Neural progenitor cell (in vitro differentiated cells): ENCODE data around the gene STON2. TPM values are rescaled to one million over a fixed set of nuclear protein-coding genes. Genes with fewer than 3 reads are reported as not detected.

Experiments used
- DNase-seq: peaks from one replicate; pipeline ENCODE4 v3.0.0-alpha.2; 2016; ENCODE audit warnings: low spot score
- H2AFZ ChIP-seq: fragments of 200-600 bp; sonication (generic); replicated peaks from 2 replicates; pipeline ENCODE4 v1.6.1; 2016; ENCODE audit warnings: antibody characterized with exemption
- H3F3A ChIP-seq: fragments of 200-600 bp; sonication (generic); 2 replicates; pipeline ENCODE4 v1.6.1; 2016; ENCODE audit warnings: antibody characterized with exemption, low read depth
- H3K27ac ChIP-seq: fragments of 200-600 bp; sonication (generic); 2 replicates; pipeline ENCODE4 v1.5.1; 2016; ENCODE audit warnings: mild to moderate bottlenecking
- H3K27me3 ChIP-seq: fragments of 200-600 bp; sonication (generic); 2 replicates; pipeline ENCODE4 v1.6.1; 2016; ENCODE audit warnings: mild to moderate bottlenecking, moderate library complexity
- H3K36me3 ChIP-seq: fragments of 200-600 bp; sonication (generic); 2 replicates; pipeline ENCODE4 v1.5.1; 2016
- H3K4me1 ChIP-seq: fragments of 200-600 bp; sonication (generic); 2 replicates; pipeline ENCODE4 v1.6.1; 2016; ENCODE audit warnings: mixed run types
- H3K4me2 ChIP-seq: fragments of 200-600 bp; sonication (generic); 2 replicates; pipeline ENCODE4 v1.6.1; 2016
- H3K4me3 ChIP-seq: fragments of 200-600 bp; sonication (generic); 2 replicates; pipeline ENCODE4 v1.5.1; 2016
- H3K79me2 ChIP-seq: fragments of 200-600 bp; sonication (generic); 2 replicates; pipeline ENCODE4 v1.6.1; 2016; ENCODE audit warnings: low read depth
- H3K9ac ChIP-seq: fragments of 200-600 bp; sonication (generic); 2 replicates; pipeline ENCODE4 v1.6.1; 2016
- H3K9me3 ChIP-seq: fragments of 200-600 bp; sonication (generic); 2 replicates; pipeline ENCODE4 v1.5.1; 2016; ENCODE audit warnings: low read depth
- H4K20me1 ChIP-seq: fragments of 200-600 bp; sonication (generic); 2 replicates; pipeline ENCODE4 v1.6.1; 2016; ENCODE audit warnings: low read depth
- H3K27ac Mint-ChIP-seq: 3 replicates; pipeline ENCODE4 v1.8.0; 2021; ENCODE audit warnings: mixed read lengths
- H3K27me3 Mint-ChIP-seq: 2 replicates; pipeline ENCODE4 v1.8.0; 2022; ENCODE audit warnings: low read depth, mild to moderate bottlenecking, inconsistent platforms, moderate library complexity, mixed read lengths; ENCODE audit not compliant: insufficient read depth
- H3K36me3 Mint-ChIP-seq: 3 replicates; pipeline ENCODE4 v1.8.0; 2021; ENCODE audit warnings: mixed read lengths
- H3K4me1 Mint-ChIP-seq: 3 replicates; pipeline ENCODE4 v1.8.0; 2021; ENCODE audit warnings: mixed read lengths
- H3K4me3 Mint-ChIP-seq: 3 replicates; pipeline ENCODE4 v1.8.0; 2021; ENCODE audit warnings: mild to moderate bottlenecking, moderate library complexity, mixed read lengths
- H3K9me3 Mint-ChIP-seq: 3 replicates; pipeline ENCODE4 v1.8.0; 2020; ENCODE audit warnings: mixed read lengths
- CTCF ChIP-seq: fragments of 200-600 bp; sonication (generic); IDR thresholded peaks from 2 replicates; pipeline ENCODE4 v1.5.1; 2017; ENCODE audit warnings: antibody characterized with exemption, mild to moderate bottlenecking
- EZH2 ChIP-seq: fragments of 200-600 bp; sonication (generic); IDR thresholded peaks from 2 replicates; pipeline ENCODE4 v1.6.1; 2017; ENCODE audit warnings: antibody characterized with exemption, mild to moderate bottlenecking, moderate library complexity
- EZH2phosphoT487 ChIP-seq: fragments of 200-600 bp; sonication (generic); IDR thresholded peaks from 2 replicates; pipeline ENCODE4 v1.6.1; 2017; ENCODE audit warnings: antibody characterized with exemption
- total RNA-seq: library from RNA; depleted of rRNA; stranded (reverse); fragments of >200 nt; gene quantifications from 2 replicates; pipeline ENCODE4 v1.2.3, GENCODE V29; 2015; ENCODE audit warnings: low replicate concordance

Gene STON2
- total RNA-seq, 1 donor from 2014 or later: 31.1 TPM

GRCh38 chr14:81401420-81402122, 1.4 kb upstream of the STON2 start:
- peaks cover 4% of the 10 kb centered on the region for H3K9me3 Mint-ChIP-seq
- H3F3A ChIP-seq: no peaks in the 10 kb centered on the region
- H2AFZ ChIP-seq: no peak overlapping the region
- H4K20me1 ChIP-seq: no peaks in the 10 kb centered on the region
- DNase-seq: no peak
- H3K27me3 ChIP-seq: no peaks in the 10 kb centered on the region
- H3K4me3 Mint-ChIP-seq: no peak overlapping the region
- peaks cover 13% of the 10 kb centered on the region for H3K4me1 Mint-ChIP-seq
- peak overlapping the region; percentile 15 for H3K4me2 ChIP-seq
- H3K4me1 ChIP-seq: peaks cover 7% of the 10 kb centered on the region
- peak overlapping the region; percentile 45 for H3K27ac Mint-ChIP-seq
- peaks cover 21% of the 10 kb centered on the region for H3K36me3 Mint-ChIP-seq
- peaks cover 2% of the 10 kb centered on the region for H3K27me3 Mint-ChIP-seq
- no peak overlapping the region for H3K27ac ChIP-seq
- H3K79me2 ChIP-seq: no peaks in the 10 kb centered on the region
- H3K36me3 ChIP-seq: no peaks in the 10 kb centered on the region
- H3K9me3 ChIP-seq: no peaks in the 10 kb centered on the region
- TF ChIP-seq CTCF (no peak), EZH2phosphoT487 (no peak), EZH2 (no peak)
- H3K9ac ChIP-seq: no peak overlapping the region
- no peak overlapping the region for H3K4me3 ChIP-seq

- no peaks in the 10 kb centered on the region for H4K20me1 ChIP-seq
- DNase-seq: peak; percentile 43
Measured at GRCh38 chr14:81400852-81401251, 728 bp upstream of the STON2 start.

GRCh38 chr14:81398196-81398891, 1.8 kb downstream of the STON2 start:
- no peaks in the 10 kb centered on the region for H3K27me3 ChIP-seq
- H3K27me3 Mint-ChIP-seq: no peaks in the 10 kb centered on the region
- H2AFZ ChIP-seq: no peak overlapping the region
- peaks cover 13% of the 10 kb centered on the region for H3K4me1 Mint-ChIP-seq
- H3K4me2 ChIP-seq: no peak overlapping the region
- no peaks in the 10 kb centered on the region for H3F3A ChIP-seq
- H3K4me3 ChIP-seq: no peak overlapping the region
- no peak overlapping the region for H3K27ac ChIP-seq
- TF ChIP-seq EZH2phosphoT487: no peak
- TF ChIP-seq EZH2: no peak
- no peak for TF ChIP-seq CTCF
- H3K4me3 Mint-ChIP-seq: no peak overlapping the region
- DNase-seq: no peak
- H3K9me3 Mint-ChIP-seq: peaks cover 3% of the 10 kb centered on the region
- peaks cover 38% of the 10 kb centered on the region for H3K36me3 Mint-ChIP-seq
- no peak overlapping the region for H3K9ac ChIP-seq
- no peak overlapping the region for H3K27ac Mint-ChIP-seq
- H3K9me3 ChIP-seq: no peaks in the 10 kb centered on the region
- H3K79me2 ChIP-seq: no peaks in the 10 kb centered on the region
- H4K20me1 ChIP-seq: no peaks in the 10 kb centered on the region
- no peaks in the 10 kb centered on the region for H3K36me3 ChIP-seq
- peaks cover 7% of the 10 kb centered on the region for H3K4me1 ChIP-seq

More at GRCh38 chr14:81400852-81401251, 728 bp upstream of the STON2 start:
- Histone ChIP-seq H3K9me3 (no peaks in the 10 kb centered on the region), H3K4me1 (peaks cover 7% of the 10 kb centered on the region), H3K79me2 (no peaks in the 10 kb centered on the region), H3K36me3 (no peaks in the 10 kb centered on the region), H3K4me2 (peak overlapping the region; percentile 15), H3K4me3 (no peak overlapping the region), H2AFZ (no peak overlapping the region), H3F3A (no peaks in the 10 kb centered on the region), H3K27me3 (no peaks in the 10 kb centered on the region), H3K27ac (no peak overlapping the region), H3K9ac (no peak overlapping the region)
- no peak for TF ChIP-seq CTCF
- no peak for TF ChIP-seq EZH2phosphoT487
- TF ChIP-seq EZH2: no peak
- peaks cover 26% of the 10 kb centered on the region for H3K36me3 Mint-ChIP-seq
- H3K4me1 Mint-ChIP-seq: peaks cover 13% of the 10 kb centered on the region
- H3K27ac Mint-ChIP-seq: no peak overlapping the region
- H3K4me3 Mint-ChIP-seq: no peak overlapping the region
- H3K27me3 Mint-ChIP-seq: peaks cover 2% of the 10 kb centered on the region
- peaks cover 3% of the 10 kb centered on the region for H3K9me3 Mint-ChIP-seq
